ENCODE measurements around the gene CHAC1. TPM values are rescaled to one million over a fixed set of nuclear protein-coding genes. Genes with fewer than 3 reads are reported as not detected.
"Not testable (repeated sequence)": the region's sequence is repeated elsewhere in the genome, so short reads cannot be mapped to it uniquely, and the experiment has no call there.

The CHAC1 gene
- total RNA-seq, 1 experiment from 2014 or later = 1.5 TPM

DNA sequence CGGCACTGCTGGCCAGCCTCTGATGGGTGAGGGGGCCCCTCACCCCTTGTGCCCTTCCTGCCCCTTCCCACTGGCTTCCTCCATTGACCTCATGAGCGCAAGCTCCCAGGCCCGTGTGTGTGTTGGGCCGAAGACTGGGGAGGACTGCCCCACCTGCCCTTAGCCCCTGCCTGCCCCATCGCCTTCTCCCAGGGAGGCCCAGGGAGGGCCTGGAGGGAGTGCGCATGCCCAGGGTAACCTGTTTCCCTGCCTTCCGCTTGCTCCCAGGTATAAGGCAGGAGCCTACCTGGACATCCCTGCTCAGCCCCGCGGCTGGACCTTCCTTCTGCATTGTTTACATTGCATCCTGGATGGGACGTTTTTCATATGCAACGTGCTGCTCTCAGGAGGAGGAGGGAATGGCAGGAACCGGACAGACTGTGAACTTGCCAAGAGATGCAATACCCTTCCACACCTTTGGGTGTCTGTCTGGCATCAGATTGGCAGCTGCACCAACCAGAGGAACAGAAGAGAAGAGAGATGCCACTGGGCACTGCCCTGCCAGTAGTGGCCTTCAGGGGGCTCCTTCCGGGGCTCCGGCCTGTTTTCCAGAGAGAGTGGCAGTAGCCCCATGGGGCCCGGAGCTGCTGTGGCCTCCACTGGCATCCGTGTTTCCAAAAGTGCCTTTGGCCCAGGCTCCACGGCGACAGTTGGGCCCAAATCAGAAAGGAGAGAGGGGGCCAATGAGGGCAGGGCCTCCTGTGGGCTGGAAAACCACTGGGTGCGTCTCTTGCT, 15.3 kb upstream of the CHAC1 start:
- DNase-seq (ENCODE audit: low read depth) = peak; percentile 68

DNA sequence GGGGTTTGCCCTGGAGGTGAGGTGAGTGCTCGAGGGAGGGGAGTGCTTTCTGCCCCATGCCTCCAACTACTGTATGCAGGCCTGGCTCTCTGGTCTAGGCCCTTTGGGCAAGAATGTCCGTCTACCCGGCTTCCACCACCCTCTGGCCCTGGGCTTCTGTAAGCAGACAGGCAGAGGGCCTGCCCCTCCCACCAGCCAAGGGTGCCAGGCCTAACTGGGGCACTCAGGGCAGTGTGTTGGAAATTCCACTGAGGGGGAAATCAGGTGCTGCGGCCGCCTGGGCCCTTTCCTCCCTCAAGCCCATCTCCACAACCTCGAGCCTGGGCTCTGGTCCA, 14.8 kb upstream of the CHAC1 start:
- DNase-seq (ENCODE audit: low read depth) = no peak

DNA sequence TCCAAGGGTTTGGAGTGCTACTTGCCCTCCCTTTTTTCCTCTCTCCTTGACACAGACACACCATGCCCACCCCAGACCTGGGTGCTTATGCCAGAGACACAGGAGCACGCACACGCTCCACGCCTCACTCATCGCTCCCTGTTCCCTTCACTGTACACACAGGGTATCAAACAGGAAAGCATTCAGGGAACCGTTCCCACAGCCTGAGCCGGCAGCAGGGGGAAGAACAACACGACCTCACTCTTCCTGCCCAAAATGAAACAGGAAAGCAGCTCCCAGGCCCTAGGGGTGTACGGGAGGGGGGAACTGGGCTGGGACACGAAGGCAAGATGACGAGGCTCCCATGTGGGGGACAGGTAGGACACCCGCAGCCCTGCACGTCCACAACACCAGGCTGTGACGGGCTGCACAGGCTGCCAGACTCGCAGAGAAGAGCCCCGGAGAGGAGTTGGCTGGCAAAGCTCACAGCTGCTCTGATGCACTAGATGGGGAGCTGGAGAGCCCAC, 12.9 kb upstream of the CHAC1 start:
- no peak for DNase-seq (ENCODE audit: low read depth)

DNA sequence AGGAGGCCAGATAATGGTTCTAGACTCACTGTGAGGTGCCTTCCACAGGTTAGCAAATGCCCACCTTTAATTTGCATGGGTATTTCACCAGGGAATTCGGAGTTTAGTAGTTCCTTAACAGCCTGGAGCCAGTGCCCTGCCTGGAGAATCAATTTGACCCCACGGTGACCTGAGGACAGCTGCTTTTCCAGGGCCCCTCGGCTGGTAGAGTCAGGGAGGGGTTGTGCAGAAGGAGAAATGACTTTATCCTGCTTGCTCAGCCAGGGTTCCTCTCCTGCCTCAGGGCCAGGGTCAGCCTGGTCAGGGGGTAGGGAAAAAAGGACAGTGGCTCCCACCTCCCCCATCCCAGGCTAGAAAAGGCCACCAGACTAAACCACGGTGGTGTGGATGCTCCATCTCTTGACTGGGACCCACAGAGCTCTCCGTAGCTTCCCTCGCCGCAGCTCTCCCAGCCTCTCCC, 12.2 kb upstream of the CHAC1 start:
- DNase-seq (ENCODE audit: low read depth) = no peak

DNA sequence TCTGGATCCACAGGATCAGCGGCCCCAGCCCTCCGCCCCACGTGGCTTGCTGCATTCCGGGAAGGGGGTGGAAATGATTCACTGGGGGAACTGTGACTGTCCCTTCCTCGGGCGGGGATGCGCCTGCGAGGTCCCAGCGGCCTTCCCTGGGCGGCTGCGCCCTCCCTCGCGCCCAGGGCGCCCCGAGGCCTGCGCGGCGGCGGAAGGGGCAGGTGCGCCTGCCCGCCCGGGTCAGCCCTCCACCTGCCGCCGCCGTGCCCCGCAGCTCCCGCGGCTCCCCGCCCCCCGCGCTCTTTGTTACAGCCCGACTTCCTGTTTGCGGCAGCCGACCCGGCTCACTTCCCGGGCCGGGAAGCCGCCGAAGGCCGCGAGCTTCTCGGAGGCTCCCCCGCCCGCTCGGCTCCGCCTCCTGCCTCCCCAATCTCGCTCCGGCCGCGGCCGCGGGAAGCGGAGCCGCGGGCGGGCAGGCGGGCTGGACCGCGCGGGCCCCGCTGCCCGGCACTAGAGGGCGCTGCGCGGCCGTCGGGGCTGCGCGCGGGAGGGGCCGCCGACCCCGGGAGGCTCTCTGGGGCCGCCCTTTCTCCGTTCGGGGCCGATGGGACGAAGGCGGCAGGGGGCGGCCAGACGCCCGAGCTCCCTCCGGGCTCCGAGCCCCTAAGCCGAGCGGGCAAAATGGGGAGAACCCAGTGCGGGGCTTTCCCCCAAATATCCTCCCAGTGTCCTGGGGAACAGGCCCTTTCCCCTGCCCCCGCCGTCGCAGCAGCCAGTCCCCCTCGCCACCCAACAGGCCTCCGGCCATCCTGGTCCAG, 11.5 kb upstream of the CHAC1 start:
- peak; percentile 58 for DNase-seq (ENCODE audit: low read depth)

DNA sequence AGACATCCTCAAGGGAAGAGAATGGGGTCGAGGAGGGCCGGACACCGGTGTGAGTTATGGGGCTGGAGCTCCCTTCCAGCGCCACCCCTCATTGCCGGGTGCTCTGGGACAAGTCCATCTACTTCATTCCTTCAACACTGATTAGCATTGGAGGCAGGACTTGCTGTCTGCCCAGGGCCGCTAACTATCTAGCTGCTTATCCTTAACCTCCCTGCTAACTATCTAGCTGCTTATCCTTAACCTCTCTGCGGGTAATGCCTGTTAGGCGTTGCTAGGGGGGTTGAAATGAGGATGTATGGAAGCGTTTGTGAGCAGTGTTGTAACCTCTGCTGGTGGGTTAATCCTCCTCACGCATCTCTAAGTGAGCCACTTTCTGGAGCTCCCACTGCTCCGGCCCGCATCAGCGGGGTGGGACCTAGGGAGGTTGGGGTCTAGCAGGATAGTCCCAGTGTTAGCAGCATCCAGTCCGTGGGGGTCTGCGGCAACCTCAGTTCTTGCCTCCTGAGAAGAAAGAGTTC, 10.9 kb upstream of the CHAC1 start:
- DNase-seq (ENCODE audit: low read depth) = no peak

DNA sequence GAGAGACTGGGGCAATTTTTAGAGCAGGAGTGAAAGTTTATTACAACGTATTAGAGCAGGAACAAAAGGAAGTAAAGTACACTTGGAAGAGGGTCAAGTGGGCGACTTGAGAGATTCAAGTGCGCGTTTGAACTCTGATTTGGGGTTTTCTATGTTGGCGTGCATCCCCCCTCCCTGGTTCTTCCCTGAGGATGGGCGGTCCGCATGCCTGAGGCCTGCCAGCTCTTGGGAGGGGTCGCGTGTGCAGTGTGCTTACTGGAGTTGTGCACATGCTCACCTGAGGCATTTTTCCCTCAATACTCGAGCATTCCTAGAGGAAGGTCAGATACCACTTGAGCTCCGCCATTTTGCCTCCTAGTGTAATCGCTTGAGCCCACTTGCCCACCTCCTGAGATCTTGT, 10.4 kb upstream of the CHAC1 start:
- DNase-seq (ENCODE audit: low read depth) = no peak

DNA sequence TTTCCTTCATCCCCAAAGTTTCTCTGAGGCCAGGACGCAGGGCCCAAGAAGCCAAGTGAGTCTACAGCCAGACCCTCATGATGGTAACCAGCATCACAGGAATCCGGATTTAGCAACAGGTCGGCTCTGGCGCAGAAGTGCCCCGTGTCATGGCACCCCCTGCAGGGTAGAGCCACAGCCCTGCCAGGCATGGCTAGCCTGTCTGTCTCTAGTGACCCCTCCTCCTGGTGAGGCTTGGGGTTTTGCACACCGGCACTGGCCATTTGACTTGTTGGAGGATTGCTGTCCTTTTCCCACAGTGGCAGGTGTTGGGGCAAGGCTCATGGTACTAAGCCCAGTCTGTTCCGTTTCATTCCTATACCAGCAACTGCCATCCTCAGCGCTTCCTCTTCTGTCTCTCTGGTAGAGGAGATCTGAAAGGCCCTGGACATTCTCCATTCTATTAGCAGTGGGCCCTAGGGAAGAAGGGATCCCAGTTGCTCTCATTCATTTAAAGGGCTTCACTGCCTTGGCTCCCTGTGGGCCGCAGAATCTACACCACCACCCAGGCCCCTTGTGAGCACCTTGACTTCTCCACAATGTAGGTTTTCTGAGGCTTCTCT, 9.4 kb upstream of the CHAC1 start:
- no peak for DNase-seq (ENCODE audit: low read depth)

DNA sequence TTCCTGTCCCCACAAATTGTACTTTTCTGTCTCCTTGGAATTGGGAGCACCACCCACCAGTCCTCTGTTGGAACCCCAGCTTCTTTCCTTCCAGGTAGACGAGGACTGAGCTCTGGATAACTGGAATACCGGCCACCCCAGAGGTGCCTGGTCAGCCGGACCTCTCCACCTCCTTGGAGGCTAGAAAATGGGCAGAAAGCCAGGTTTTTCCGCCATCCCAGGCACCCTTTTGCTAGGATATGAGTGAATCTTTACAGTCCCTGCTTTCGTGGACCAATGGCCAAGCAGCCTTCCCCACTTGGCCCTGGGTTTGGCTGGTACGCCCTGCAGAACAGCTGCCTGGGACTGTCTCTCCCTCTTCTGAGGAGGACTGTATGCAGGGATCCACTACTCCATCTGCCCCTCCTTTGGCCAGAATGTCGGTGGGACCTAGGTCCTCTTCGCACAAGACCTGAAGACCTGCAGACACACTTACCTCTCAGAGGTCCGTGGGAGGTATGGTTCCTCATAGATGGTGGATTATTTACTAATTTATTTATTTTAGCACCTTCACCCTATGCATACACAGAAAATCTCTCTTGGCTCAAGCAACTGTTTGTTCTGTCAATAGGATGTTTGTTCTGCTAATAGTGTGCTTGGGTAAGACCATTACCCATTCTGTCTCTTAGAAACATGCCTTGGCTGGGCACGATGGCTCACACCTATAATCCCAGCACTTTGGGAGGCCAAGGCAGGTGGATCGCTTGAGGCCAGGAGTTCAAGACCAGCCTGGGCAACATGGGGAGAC, 8.6 kb upstream of the CHAC1 start:
- no peak for DNase-seq (ENCODE audit: low read depth)

DNA sequence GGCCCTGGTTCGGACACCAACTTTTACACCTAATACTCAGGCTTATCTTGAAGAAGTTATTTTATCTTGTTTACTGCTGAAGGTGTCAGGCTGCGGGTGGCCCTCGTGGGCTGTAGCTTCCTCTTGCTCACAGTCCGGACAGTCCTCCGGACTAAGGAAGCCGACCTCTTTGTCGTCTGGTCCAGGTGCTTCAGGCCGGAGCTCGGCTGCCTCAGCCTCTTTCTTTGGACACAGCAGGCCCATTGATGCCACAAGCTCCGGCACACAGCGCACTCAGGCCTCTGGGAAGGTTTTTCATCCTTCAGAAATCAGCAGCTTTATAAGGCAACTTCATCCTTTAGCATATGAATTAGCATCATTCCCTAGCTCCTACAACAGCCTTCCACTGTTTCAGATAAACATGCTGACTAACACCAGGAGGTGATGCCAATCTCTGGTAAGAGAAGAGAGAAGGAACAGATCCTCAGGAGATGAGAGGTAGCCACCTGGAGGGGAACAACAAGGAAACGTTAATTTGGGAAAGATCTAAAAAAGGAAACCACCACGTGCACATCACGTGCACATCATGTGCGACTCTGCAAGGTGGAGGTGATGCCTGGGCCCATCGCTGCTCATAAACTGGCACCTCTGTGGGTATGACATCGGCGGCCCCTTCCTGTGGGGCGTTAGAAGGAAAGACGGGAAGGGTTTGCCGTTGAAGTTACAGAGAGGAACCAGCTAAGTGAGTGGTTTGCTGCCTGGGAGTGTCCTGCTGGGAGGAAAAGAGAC, 4.4 kb upstream of the CHAC1 start:
- no peak for DNase-seq (ENCODE audit: low read depth)

DNA sequence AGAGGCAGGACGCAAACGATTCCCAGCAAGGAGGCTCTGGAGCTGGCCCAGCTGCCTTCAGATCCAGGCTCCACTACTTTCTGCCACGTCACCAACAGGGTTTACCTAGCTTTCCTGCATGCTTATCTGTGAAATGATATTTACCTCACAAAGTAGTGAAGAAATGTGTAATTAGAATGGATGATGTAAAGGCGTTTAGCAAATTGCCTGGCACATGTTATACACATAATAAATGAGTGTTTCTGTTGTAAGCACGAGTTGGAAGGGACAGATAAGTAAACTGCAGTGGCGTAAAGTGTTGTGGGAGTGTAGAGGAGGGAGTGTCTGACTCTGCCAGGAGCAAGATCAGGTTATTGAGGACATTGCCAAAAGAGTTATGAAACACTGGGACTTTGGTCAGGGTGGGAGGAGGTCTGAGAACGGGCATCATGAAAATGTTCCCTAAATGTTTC, 3.5 kb upstream of the CHAC1 start:
- DNase-seq (ENCODE audit: low read depth) = no peak

DNA sequence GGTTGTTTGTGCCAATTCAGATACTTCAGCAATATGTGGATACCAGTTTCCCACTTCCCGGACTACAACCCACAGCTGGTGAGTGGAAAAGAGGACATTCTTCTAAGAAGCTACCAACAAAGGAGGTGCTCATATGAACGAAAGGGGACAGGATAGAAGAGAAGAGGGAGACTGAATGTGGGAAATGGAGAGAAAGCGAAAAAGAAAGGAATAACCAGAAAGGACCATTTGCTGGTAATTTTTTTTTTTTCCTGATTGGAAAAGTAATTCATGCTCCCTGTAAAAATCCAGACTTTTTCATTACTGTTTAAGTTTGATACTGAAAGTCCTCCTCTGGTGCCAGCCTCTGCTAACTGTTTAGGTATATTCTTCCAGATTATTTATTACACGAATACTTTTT, 1.5 kb upstream of the CHAC1 start:
- no peak for DNase-seq (ENCODE audit: low read depth)

DNA sequence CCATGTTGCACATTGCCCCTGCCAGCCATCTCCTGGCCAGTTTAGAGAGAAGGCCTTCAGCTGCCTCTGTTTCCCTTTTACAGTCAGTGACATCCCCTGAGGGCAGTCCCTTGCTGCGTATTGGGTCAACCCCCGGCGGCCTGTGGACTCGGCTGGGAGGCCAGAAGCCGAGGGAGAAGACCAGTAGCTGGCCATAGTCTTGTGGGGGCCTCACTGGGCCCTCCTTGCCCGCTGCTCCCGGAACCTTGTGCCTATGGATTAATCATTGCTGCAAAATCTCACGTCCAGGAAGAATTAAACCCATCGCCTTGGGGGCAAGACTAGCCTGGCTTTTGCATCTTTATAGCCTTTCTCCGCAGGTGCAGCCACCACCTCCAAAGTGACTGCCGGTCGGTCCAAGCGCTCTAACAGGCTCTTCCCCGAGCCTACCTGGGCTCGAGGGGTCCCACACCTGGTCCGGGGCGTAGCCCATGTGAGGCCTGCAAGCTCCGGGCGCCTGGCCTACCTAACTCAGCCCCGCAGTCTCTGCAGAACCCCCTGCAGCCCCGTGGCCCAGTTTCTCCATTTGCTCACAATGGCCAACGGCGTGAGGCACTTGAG, 870 bp upstream of the CHAC1 start:
- no peak for DNase-seq (ENCODE audit: low read depth)

DNA sequence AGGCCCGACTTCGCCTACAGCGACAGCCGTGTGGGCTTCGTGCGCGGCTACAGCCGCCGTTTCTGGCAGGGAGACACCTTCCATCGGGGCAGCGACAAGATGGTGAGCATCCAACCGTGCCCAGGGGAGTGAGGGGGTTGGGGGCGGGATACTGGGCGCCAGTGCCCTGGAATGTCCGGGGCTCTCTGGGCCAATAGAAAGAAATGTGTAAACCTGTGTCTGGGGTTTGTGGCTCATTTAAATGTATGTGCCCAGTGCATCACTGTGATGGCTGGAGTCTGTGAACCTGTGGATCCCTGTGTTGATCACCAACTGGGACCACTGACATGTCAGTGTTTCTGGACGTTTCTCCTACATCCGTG, 423 bp downstream of the CHAC1 start:
- no peak for DNase-seq (ENCODE audit: low read depth)

DNA sequence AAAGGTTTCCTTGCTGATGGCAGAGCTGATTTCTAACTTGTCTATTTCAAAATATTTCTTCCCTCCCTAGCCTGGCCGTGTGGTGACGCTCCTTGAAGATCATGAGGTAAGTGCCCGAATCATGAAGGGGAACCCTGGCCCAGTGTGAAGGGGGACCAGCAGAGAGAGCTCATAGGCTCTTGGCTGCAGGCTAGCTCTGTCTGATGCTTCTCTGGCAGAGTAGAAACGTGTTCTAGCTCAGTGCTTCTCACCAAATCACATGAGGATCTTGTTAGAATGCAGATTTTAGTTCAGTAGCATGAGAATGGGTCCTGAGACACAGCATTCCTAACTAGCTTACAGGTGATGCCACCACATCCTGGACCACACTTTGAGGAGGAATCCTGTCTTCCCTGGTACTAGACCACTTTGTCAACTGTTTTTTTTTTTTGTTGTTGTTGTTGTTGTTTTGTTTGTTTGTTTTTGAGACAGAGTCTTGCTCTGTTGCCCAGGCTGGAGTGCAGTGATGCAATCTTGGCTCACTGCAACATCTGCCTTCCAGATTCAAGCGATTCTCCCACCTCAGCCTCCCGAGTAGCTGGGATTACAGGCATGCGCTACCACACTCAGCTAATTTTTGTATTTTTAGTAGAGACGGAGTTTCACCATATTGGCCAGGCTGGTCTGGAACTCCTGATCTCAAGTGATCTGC, 1.0 kb downstream of the CHAC1 start:
- not testable (repeated sequence) for DNase-seq (ENCODE audit: low read depth)

DNA sequence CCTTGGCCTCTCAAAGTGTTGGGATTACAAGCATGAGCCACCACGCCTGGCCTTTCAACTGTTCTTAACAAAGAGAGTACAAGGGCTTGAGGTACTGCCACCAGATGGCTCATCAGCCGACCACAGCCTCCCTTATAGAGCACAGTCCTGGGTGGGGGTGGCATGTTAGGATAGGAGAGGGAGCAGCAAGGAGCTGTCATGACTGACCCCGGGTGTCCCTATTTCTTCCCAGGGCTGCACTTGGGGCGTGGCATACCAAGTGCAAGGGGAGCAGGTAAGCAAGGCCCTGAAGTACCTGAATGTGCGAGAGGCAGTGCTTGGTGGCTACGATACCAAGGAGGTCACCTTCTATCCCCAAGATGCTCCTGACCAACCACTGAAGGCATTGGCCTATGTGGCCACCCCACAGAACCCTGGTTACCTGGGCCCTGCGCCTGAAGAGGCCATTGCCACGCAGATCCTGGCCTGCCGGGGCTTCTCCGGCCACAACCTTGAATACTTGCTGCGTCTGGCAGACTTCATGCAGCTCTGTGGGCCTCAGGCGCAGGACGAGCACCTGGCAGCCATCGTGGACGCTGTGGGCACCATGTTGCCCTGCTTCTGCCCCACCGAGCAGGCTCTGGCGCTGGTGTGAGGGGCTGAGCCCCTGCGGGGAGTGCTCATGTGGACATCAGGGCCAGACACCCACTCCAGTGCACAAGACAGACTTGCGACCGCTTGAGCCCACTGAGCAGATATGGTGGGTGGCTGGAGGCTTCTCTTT, 2.1 kb downstream of the CHAC1 start:
- no peak for DNase-seq (ENCODE audit: low read depth)

DNA sequence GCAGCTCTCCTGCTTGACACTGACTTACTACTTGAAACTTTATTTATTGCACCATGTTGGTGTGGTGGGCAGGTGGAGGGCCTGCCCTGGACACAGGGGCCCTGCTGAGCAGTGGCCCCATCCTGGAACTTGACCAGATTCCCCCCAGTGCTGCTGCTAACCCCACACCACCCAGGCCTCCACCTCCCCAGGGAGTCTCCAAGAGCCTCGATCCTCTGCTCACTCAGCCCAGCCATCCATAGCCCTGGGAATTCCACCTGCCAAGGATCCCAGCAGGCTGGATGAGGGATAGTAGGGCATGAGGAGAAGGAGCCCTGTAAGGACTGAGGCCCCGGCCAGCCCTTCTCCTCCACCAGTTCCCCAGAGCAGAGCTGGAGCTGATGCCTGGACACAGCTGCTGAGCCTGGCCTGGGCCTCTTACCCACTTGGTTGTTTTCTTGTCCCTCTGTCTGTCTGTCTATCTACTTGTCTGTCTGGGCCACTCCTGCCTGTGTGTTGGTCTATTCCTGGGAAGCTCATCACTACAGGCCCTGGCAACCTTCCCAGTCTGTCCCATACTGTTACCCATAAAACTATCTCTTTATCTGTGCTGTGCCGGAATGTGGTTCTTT, 2.8 kb downstream of the CHAC1 start:
- DNase-seq (ENCODE audit: low read depth) = no peak

DNA sequence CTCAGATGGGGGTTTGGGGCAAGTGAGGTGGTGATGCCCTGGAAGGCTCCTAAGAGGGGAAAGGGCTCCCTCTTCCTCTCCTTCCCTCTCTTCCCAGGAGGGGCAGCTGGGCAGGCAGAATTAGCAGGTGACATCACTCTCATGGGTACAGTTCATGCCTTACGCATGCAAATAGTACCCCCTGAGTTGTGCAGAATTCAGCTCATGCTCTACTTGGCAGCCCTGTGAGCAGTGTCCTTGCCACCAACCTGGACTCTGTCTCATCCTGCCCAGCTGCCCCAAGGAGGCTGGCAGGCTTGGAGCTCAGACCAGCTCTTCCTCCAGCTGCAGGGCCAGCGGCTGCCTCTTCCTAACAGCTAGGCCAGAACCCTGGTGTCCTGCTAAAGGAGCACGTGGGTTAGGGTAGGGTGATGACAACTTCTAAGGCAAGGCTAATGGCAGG, 3.3 kb downstream of the CHAC1 start:
- no peak for DNase-seq (ENCODE audit: low read depth)

Measured in LHCN-M2 (cell line).